Stomach (tissue), 4 donors: ENCODE results near the gene CHPF.

Experiments used
- CTCF ChIP-seq, 7 experiments: fragments of 450-650 bp in 4 of 7; fragments of 200-600 bp in 3 of 7; sonication (generic) in 3 of 7; IDR thresholded peaks; one replicate each; pipeline ENCODE4 v1.5.1; 2016 to 2019; ENCODE audit warnings: antibody characterized with exemption in 7 of 7, control low read depth in 2 of 7, mild to moderate bottlenecking in 1 of 7
- EP300 ChIP-seq: sonication (generic); formaldehyde crosslinking; IDR thresholded peaks from one replicate; pipeline ENCODE4 v1.6.1; 2017; ENCODE audit warnings: antibody characterized with exemption
- POLR2A ChIP-seq, 4 donors: fragments of 450-650 bp; IDR thresholded peaks; one replicate each; pipeline ENCODE4 v1.6.1; 2016; ENCODE audit warnings: antibody characterized with exemption in 4 of 4, control low read depth in 2 of 4, mild to moderate bottlenecking in 1 of 4, moderate library complexity in 1 of 4
- POLR2AphosphoS5 ChIP-seq, 3 donors: sonication (generic); formaldehyde crosslinking; IDR thresholded peaks; one replicate each; pipeline ENCODE4 v1.6.1; 2016; ENCODE audit warnings: antibody characterized with exemption in 3 of 3

- no peak for TF ChIP-seq CTCF (IDR thresholded peaks at IDR 0.05)
- no peak for TF ChIP-seq POLR2A (IDR thresholded peaks at IDR 0.05)
- no peak for TF ChIP-seq POLR2AphosphoS5 (IDR thresholded peaks at IDR 0.05)
- TF ChIP-seq EP300: no peak
Observed at GRCh38 chr2:219547621-219548020, 4.0 kb upstream of the CHPF start.
